ENCODE measurements around the gene RAB11FIP3.

Gene RAB11FIP3

DNA sequence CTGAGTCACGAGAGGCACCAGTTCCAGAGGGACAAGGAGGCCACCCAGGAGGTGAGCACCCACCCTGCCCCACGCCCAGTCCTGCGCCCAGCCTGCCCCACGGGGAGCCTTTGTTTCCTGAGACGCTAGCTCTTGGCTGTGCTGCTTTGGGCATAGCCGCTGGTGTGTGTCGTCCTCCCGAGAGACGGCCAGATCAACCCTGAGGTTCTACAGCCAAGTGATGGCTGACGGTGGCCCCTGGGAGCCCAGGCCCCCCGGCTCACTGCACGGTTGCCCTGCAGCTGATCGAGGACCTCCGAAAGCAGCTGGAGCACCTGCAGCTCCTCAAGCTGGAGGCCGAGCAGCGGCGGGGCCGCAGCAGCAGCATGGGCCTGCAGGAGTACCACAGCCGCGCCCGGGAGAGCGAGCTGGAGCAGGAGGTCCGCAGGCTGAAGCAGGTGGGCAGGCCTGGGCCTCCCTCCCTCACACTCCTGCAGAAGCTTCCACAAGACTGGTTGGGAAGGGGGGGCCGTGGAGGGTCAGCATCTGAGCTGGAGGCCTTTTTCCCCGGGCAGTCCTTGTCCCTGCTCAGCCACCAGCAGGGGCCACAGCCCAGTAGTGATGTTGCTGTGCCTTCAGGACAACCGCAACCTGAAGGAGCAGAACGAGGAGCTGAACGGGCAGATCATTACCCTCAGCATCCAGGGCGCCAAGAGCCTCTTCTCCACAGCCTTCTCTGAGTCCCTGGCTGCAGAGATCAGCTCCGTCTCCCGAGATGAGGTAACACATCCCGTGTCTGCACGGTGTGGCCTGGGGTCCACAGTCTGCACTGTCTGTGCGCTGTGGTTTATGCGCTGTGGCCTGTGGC lies 94.6 kb downstream of the RAB11FIP3 start:
- no peak for DNase-seq

DNA sequence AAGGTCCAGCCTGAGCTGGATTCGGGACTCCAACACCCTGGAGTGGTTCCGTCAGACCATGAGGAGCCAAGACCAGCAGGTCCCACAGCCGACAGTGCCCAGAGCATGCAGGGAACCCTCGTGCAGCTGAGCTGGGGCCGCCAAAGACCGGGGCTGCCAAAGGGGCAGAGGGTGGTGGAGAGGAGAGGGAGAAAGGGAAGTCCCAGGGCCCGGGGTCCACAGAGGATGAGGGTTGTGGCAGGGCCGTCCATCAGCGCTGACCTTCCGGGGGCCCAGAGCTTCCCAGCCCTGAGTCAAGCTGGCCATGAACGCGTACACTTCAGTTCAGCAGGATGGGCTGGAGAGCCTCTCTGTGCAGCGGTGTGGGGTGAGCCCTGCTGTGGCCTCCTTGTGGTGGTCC lies 95.4 kb downstream of the RAB11FIP3 start:
- DNase-seq = no peak

DNA sequence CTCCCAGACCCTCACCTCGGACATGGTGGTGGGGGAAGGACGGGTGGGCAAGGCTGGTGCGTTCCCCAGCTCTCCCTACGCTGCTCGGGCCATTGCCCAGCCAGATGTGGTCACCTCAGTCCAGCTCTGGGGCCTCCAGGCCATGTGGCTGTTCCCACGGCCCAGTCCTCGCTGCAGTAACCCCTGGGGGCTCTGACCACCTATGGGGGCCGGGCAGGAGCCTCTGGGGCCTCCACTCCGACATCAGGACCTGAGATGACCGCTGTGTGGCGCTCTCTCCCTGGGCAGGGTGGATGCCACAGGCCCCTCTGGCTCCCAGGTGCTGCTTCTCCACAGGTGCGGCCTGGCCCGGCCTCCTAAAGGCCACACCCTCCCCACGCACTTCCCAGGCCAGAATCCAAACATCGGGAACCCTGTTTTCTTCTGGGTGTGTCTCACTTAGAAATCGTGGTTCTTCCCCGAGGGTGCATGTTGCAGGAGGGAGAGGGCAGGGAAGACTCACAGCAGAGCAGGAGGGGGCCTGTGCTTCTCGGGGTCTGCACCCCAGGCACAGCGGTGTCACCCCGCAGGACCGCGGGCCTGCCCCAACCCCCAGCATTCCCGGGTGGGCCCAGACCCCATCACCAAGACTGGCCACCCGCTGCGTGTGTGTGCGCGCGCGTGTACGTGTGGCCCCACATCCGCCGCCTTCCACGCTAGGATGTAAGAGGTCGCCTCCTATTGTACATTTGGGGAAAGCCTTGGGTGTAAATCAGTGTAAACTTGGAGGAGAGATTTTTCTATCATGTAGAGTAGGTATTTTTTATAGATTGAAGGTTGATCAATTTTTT lies 96.1 kb downstream of the RAB11FIP3 start:
- no peak for DNase-seq

DNA sequence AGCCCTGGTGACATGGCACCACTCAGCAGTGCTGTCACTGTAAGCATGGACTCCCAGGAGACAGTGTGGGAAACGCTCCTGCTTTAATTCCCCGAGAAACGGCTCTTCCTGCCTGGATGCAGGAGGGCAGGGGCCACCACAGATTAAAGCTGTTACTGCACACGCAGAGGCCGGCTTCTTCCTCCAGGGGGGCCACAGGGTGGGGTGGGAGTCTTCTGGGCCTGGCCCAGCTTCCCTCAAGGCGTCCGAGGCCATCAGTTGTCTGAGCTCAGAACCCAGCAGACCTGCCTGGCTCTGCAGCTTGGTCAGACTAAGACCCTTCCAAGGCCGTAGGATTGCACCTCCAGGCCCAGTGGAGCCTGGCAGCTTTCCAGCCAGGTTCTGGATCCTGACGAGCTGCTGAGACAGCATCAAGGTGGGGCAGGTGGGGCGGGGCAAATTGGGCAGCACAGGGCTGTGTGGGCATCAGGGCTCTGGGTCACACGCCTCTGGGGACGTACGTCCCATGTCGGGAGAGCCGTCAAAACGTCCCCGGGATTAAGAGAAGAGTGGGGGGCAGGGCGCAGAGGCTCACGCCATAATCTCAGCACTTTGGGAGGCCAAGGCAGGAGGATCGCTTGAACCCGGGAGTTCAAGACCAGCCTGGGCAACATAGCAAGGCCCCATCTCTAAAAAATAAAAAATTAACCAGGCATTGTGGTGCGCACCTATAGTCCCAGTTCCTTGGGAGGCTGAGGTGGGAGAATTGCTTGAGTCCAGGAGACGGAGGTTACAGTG lies 97.1 kb downstream of the RAB11FIP3 start:
- DNase-seq = no peak

DNA sequence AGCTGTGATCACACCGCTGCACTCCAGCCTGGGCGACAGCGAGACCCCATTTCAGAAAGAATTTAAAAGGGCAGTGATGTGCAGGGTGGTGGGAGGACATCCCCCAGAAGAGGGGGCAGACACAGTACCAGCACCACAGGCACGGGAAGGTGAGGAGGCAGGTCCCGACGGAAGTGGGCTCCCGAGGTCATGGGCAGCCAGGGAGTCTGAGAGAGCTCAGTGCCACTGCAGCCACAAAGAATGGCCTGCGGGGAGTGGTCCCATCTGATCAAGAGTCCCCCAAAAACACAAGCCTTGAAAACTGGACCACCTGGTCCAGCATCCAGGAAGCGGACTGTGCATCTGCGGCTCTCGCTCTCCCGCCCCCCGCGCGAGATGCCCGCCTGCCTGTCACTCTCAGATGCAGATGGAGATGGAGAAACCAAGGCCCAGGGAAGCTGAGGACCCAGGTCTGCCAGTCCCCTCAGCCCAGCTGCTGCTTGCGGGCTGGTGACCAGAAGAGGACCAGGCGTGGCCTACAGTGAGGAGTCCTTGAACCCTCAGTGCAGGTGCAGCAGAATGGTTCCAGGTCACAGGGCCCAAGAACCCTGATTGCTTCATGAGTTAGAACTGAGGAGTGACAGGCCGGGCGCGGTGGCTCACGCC lies 97.8 kb downstream of the RAB11FIP3 start:
- DNase-seq = no peak

DNA sequence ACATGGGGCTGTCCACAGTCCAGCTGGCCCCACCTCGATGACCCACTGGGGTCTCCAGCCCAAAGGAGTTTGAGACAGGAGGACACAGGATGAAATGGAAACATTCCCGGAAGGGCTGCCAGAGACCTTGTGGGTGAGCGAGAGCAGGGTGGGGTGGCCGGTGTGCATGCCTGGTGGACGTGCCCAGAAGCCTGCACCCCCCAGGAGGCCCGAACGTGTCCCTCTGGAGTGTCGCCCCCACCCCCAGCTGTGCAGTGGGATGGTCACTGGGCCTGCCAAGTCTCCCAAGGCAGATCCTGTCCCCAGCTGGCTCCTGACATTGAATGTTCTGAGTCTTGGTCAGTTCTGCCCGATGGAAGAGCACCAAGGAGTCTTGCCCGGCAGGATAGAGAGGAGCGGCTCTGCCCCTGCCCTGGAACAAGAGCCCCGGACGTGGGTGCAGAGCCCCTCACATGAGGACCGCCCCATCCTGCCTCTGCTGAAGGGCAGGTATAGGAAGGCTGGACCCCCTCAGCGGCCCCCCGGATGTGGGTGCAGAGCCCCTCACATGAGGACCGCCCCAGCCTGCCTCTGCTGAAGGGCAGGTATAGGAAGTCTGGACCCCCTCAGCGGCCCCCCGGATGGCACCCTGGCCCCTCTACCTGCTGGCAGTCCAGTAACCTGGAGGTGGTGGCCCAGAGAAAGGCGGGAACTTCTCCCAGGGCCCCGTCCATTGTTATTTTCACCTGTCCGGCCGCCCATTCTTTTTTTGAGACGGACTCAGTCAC lies 99.0 kb downstream of the RAB11FIP3 start:
- no peak for DNase-seq

DNA sequence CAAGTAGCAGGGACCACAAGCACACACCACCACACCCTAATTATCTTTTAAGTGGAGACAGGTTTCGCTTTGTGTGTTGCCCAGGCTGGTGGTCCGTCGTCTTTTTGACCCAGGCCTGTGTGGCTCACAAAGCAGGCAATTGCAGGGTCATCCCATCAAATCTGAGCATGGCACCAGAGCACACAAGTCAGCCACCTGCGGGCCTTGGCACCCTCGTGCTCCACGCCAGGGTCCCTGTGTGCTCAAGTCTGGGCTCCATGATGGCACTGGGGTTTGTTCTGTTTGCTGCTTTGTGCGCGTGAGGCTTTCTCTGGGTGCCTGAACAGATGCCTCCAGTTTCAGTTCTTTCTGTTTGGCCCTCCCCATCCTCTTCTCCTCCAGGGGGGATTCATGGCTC lies 99.7 kb downstream of the RAB11FIP3 start:
- no peak for DNase-seq

DNA sequence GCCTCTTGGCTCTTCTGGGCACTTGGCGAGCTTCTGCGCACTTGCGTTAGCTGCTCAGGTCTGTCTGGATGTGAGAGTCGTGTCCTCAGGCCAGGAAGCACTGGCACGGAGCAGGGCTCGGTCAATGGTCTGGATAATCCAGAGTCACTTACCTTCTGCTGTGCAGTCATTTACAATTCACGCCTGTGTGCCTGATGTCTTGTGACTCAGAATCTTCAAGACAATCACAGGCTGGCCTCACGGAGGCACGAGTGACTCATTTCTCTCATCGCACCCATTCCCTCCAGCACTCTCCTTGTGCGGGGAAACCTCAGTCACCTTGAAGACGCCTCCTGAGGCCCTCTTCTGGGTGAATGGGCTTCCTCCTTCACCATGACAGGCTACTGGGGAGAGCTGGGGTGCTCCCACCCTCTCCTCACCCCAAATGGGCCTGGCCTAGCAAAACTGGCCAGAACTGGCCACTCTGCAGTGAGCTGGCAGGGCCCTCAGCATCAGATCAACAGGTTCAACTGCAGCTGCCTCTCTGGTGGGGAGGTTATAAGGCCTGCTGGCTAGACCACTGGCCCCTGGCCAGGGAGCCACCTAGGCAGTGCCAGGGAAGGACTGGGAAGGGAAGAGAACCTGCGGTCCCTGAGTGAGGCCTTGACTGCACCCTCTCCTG lies 100.2 kb downstream of the RAB11FIP3 start:
- peak; percentile 37 for DNase-seq

DNA sequence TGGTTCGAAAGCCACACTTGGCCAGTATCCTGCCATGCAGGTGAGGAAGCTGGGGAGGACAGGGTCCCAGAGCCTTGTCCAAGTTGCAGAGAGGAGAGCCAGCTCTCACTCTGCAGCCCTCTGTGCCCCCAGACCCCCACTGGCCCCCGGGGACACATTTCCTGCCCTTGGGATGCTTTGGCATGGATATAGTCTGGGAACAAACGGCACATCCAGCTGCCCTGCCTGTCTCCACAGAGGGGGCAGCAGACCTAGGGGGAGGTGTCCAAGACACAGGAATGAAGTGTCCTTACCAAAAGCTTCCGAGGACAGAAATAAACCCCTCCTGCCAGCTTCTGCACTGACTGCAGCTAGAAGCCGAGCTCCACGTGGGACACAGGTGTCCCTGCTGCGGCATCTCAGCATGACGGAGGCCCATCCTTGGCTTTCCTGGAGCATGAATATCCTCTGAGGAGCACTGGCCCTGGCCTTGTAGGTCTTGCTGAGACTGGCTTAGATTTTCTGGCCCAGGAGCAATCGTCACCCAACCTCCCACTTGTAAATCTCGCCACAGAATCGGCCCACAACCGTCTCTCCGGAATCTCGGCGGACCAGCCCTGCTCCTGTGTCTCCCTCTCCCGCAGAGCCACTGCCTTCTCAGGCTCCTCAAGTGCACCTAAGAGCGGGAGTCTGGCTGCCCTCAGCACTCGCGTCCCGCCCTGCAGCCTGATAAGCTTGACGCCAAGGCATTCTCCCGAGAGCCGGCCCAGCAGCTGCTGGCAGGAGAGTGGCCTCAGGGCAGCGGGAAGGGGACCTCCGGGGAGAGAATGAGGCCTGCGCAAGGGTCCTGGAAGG lies 100.9 kb downstream of the RAB11FIP3 start:
- DNase-seq = peak; percentile 68

DNA sequence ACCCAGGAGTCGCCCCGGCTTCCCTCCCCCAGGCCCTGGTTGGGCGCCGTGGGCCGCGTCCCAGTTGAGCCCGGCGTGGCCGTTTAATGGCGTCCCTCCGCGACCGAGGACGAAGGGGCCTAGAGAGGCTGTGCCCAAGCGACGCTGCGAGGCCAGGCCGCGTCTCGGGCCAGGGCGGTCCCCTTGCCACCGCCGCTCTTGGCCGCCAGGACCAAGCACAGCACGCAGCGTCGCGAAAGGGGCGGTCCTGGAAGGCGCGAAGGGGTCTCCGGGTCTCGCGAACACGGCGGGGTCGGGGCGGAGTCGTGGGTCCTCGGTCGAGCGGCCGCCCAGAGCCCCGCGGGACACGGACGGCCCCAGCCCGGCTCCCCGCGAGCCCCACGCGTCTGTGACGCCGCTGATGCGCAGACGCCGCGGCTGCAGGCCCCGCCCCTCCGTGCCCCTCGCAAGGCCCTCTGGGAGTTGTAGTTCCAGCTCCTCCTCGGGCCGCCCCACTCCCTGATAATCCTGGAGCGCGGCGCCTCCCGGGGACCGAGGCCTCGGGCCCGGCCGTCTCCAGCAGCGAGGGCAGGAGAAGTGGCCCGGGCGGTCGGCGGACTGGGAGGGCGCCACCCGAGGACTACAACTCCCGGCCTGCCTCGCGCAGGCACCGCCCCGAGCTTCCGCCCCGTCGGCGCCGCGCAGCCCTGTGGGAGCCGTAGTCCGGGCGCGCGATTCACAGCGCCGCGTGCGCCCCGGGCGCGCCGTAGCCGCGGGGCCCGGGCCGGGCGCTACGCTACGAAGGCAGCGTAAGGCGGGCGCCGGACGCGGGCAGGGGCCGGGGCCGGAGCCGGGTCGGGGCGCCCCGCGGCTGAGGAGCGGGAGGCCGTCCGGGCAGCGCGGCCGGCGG lies 101.8 kb downstream of the RAB11FIP3 start, which contains the start of gene CAPN15:
Gene CAPN15 (plus strand): TSS at position 698 of the 889 bp plus-strand sequence. CDS start 19,127 bp downstream, outside the sequence.
- peak; percentile 93 for DNase-seq

DNA sequence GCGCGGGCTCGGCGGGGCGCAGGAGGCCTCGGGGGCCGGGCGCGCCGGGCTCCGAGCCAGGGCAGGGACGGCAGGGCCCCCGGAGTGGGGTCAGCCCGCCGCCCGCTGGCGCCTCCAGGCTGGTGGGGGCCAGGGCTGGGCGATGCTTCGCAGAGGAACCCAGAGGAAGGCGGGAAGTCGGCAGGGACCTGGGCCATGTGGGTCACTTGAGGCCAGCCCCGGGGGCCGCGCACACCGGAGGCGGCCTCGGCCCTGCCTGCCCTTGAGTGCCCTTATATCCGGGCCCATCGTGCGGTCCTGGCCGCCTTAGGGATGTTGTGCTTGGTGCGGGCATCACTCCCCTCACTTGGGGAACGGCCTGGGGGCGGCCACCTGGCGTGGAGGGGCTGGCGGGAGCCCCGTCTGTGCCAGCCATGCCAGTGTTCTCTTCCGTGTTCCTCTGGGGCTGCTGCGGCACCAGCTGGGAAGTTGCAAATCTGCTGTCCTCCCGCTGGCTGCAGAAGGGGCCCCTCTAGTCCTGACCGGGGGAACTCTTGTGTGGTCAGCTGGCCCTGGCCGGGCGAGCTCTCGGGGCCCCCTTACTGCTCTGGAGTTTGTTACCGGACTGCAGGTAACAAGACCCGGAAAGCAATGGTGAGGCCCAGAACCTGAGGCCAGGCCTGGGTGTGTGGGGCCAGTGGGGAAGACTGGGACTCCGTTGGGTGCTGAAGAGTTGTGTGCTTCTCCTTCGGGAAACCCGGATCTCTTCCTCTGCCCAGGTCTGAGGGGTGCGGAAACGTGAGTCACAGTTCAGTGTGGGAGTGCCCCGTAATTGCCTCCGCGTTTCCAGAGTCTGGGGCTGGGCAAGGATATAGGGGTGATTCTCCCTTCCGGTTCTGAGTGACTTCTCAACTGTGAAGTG lies 102.9 kb downstream of the RAB11FIP3 start:
- no peak for DNase-seq

DNA sequence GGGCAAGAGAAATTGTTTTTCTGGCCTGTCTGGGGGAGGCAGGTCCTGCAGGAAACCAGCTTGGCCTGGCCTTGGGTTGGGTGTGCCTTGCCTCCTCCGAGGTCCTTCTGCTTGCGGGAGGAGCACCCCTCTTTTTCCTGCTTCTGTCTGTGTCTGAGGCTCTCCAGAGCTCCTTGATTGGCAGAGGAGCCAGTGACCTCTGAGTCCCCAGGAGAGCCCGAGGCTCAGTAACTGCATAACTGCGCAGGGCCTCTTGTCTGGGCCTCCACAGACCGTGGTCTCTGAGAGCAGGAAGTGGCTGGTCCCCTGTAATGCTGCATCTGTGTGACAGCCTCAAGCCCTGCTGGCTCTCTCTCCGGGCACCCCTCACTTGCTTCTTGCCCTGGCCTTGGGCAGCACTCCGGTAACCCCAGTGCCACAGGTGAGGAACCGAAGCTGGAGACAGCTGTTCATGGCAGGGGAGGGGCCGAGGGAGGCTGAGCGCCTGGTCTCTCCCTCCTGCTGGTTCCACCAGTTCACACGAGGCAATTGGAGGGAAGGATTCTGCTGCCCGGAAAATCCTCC lies 103.6 kb downstream of the RAB11FIP3 start:
- no peak for DNase-seq

DNA sequence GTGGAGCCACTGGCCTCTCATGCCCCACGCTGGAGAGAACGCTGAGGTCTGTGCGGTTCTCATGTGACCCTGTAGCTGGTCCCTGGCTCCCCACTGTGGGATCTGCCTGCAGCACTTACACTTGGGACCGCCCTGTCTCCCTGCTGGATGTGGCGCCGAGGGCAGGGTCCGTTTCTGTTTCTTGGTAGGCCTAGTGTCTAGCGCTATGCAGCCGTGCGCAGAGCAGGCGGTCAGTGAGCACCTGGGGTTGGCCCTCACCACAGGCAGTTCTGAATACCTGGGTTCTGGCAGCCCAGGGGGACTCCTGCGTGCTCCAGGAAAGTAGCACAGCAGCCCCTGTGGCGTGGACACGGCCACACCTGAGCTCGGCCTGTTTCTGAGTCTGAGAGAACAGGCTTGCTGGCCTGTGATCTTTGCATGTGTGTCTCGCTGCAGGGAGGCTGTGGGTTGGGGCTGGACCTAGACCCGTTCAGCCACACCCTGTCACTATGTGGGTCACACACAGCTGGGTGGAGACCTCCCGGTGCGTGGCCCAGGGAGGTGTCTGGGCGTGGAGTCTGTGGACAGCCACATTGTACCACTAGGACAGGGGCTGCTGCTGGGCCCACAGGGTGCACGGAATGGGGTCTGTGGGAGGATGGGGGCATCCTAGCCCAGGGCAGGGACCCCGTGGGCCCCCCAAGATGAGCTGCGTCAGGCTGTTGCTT lies 104.8 kb downstream of the RAB11FIP3 start:
- no peak for DNase-seq

DNA sequence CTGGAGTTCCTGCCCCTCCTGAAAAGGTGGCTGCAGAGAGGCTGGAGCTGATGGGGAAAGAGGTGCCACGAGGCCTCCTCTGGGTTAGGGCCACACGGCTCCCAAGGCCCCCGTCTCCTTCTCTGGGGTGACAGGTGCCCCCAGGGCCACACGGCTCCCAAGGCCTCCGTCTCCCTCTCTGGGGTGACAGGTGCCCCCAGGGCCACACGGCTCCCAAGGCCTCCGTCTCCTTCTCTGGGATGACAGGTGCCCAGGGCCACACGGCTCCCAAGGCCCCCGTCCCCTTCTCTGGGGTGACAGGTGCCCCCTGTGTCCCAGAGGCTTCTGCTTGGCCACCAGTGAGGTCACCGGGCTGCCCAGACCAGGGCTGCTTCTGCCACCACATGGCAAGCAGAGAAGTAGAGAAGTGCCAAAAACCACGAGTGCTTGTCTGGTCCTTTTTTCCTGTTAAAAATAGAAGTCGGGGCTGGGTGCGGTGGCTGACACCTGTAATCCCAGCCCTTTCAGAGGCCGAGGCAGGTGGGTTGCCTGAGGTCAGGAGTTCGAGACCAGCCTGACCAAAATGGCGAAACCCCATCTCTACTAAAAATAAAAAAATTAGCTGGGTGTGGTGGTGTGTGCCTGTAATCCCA lies 106.2 kb downstream of the RAB11FIP3 start:
- no peak for DNase-seq

DNA sequence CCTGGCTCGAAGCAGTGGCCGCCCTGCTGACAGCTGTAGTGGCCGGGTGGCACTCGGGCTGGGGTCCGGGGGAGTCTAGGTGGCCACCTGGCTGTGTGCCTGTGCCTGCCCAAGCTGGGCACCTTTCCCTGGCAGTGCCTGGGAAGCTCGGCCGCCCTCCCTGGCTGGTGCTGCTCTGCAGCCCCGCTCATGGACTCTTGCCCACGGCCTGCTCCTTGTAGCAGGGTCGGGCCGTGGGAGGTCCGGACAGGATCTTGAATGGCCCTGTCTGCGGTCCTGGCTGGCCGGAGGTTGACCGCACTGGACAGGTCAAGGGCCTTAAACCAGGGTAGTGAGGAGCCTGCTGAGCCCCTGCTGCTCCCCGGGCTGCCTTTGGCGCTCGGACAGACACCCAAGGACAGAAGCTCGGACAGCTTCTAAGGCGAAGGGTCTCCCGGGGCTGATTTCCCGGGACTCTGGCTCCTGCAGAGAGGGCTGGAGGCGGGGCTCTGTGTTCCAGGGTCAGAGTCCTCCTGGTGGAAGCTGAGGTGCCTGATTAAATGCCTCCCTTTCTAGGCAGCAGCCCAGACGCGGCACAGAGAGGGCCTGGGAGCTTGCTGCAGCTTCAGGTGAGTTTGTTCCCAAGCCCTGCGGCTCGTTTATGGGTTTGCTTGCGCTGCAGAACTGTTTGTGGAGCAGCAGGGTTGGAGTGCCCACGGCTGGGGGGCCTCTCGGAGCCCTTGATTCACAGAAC lies 108.1 kb downstream of the RAB11FIP3 start:
- no peak for DNase-seq

DNA sequence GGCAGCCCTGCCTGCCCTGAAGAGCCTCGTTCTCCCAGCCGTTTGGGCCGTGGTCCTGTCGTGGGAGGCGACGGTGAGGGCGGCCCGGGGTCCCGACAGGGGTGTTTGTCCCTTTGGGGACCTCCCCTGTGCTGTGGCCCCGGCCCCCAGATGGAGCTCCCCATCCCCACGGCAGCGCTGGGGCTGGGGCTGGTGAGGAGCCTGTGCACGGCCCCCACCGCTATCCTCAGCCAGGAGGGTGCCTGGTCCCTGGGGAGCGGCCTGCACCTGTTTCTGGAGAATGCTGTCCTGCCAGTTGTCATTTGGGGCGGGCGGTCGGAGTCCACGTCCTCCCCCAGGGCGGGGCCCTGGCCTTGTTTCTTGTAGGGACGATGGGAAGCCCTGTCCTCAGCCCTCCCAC lies 108.7 kb downstream of the RAB11FIP3 start:
- peak; percentile 58 for DNase-seq

Data from femur (tissue), 1 donor.